Measurements from ENCODE around the gene CXorf58.
"Not testable (repeated sequence)": the region's sequence is repeated elsewhere in the genome, so short reads cannot be mapped to it uniquely, and the experiment has no call there.

The CXorf58 gene

DNA sequence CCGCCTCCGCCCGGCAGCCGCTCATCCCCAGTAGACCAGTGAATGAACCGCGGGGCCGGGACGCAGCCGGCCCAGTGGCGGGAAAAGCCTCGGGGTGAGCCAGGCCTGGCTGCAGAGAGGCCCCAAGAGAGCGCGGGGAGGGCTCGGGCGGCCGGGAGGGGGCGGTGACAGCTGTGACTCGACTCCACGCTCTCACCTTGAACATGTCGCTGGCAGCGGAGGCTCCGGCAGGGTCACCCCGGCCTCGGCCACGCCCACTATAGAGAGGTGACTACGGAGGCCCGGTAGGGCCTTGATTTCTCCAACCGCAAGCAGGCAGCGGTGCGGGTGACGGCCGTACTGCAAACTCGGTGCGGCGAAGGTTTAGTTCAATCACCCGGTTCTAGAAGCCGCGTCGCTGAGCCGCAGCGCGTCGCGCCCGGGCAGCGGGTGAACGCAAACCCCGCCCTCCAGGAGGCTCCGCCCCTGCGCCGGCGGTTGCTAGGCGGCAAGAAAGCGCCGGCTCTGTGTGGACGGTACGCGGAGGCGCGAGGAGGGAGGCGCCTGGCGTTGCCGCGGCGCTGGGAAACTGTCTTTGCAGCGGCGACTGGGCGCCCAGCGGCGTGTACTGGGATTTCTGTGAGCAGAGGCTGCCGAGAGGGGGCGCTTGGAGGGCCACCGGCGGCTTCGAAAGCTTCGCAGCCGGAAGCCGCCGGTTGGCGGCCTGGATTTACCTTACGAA is at the start of gene CXorf58, which contains the start of gene APOO:
Gene CXorf58 (plus strand): TSS at position 509 of the 721 bp plus-strand sequence. CDS start 2,297 bp downstream, outside the sequence.
Gene APOO (minus strand): TSS at position 441 of the 721 bp plus-strand sequence. CDS start 236 bp downstream, at position 205.
- peak; percentile 89 for DNase-seq

GRCh38 chrX:23859238-23859637 is 48.6 kb upstream of the CXorf58 start:
- not testable (repeated sequence) for DNase-seq

GRCh38 chrX:23861215-23861896 is 46.5 kb upstream of the CXorf58 start:
- DNase-seq = no peak

- DNase-seq = not testable (repeated sequence)
These were observed 45.9 kb upstream of the CXorf58 start for GRCh38 chrX:23861952-23862351.

- no peak for DNase-seq
These were observed 43.0 kb upstream of the CXorf58 start for GRCh38 chrX:23864742-23865326.

- no peak for DNase-seq
These were observed 37.8 kb upstream of the CXorf58 start for GRCh38 chrX:23870041-23870440.

DNA sequence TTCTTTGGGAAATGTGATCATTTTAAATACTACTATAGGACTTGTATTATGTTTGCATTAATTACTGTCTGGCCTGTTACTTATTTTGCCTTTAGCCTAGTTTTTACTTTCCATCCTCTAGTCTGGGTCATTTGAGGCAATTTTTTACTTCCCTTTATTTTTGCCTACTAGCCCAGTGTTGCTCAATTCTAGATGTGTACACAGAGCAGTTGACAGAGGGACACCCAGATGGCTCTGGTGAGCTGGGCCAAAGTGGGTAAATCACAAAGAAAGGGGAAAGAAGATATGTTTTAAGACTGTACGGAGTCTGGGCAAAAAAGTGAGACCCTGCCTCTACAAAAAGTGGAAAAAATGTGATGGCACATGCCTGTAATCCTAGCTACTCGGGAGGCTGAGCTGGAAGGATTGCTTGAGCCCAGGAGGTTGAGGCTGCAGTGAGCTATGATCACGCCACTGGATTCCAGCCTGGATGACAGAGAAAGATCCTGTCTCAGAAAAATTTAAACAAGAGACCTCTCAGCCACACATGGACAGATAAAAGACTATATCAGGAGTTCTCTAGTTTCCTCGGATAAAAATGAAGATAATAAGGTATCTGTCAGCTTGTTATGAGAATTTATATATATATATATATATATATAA is 35.8 kb upstream of the CXorf58 start:
- no peak for DNase-seq

GRCh38 chrX:23879380-23880090 is 28.3 kb upstream of the CXorf58 start:
- DNase-seq = no peak

DNA sequence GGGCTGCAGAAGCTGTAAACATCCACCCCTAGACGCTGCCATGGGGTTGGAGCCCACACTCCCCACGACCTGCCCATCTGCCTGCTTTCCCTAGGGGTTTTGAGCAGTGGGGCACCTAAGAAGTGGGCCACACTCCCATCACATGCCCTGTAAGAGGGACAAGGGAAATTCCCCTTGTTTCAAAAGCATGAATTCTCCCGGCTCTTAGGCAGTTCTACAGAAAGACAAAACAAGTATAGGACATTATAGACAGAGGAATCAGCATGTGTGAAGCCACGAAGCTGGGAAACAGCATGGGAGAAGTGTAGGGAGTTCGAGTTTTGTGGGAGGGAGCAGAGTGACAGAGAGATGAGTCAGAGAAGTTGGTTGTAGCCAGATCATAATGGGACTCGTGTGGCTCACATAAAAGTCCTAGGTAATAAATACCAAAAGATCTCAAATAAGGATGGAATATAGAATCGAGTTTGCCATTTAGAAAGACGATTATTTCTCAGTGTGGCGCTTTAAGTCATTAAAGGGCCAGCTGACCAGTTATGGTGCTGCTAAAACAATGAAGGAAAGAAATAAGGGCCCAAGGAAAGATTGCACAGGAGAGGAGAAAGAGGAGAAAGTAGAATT is 24.0 kb upstream of the CXorf58 start:
- no peak for DNase-seq

GRCh38 chrX:23884427-23885024 is 23.3 kb upstream of the CXorf58 start:
- DNase-seq = no peak

DNA sequence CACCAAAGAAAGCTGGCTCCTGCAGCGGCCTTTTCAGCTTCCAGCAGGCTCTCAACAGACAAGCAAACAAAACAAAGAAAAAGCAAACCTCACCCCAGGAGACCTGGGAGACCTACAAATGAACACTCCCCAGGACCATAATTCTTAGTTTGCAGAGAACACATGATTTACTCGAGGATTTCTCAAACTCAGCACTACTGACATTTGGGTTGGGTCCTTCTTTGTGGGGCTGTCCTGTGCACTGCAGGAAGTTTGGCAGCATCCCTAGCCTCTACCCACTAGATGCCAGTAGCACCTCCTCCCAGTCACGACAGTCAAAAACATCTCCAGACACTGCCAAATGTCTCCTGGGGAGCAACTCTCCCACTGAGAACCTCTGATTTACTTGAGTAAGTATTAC is 22.0 kb upstream of the CXorf58 start:
- no peak for DNase-seq

DNA sequence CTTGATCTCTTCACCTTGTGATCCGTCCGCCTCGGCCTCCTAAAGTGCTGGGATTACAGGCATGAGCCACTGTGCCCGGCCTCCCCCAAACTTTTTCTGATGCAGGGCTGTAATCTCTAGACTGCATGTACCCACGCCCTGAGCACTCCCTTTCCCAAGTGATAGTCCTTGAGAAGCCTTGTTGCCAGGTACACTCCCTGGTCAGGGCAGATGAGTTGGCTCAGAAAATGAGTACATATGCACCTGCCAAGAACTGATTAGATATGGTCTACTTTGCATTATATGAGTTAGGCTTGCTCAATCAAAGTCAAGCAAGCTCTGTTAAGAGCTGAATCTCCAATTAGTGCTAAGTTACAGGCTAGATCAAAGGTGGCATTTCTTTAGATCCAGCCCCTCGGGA is 20.4 kb upstream of the CXorf58 start:
- DNase-seq = no peak

DNA sequence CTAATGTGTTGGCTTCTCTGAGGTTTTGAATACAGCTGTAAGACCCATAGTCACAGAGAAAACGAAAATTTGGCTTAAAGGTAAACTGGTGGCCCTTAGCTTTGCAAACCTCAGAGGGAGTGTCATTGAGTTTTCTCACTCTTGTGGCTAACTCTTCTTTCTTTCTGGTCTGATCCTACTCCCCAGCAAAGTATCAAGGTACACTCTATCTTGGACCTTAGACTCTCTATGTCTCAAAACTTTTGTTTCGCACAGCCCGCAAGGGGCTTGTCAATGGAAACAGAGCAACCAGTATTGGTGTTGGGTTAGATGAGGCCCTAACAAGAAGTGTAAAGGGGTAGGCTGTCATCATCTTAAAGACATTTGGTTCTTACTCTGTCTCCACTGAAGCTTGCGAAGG is 19.9 kb upstream of the CXorf58 start:
- no peak for DNase-seq

DNA sequence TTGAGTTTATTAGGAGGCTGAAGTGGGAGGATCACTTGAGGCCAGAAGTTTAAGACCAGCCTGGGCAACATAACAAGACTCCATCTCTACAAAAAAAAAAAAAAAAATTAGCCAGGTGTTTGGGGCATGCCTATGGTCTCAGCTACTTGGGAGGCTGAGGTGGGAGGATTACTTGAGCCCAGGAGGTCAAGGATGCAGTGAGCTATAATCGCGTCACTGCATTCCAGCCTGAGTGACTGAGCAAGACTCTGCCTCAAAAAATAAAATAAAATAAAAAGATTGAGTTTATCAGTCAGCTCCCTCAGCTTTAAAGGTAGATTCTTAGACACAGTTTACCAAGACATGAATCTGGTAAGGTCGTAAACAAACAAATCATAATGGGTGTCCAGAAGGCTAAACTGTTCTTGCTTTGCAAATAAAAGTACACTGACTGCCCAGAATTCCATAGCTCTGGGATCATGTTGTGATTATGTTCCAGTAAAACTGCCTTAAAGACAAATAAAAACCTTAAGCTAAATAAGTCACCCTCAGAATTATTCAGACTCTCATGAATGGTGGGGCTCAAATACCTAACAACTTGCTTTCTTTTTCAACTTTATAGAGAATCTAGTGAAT is 18.8 kb upstream of the CXorf58 start:
- no peak for DNase-seq

GRCh38 chrX:23890933-23891332 is 16.9 kb upstream of the CXorf58 start:
- DNase-seq = no peak

DNA sequence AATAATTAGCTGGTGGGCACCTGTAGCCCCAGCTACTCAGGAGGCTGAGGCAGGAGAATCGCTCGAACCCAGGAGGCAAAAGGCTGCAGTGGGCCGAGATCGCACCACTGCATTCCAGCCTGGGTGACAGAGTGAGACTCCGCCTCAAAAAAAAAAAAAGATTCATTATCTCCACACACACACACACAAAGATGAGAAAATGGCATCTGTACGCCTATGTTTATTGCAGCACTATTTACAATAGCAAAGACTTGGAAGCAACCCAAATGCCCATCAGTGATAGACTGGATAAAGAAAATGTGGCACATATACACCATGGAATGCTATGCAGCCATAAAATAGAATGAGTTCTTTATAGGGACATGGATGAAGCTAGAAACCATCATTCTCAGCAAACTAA is 12.8 kb upstream of the CXorf58 start:
- DNase-seq = not testable (repeated sequence)

DNA sequence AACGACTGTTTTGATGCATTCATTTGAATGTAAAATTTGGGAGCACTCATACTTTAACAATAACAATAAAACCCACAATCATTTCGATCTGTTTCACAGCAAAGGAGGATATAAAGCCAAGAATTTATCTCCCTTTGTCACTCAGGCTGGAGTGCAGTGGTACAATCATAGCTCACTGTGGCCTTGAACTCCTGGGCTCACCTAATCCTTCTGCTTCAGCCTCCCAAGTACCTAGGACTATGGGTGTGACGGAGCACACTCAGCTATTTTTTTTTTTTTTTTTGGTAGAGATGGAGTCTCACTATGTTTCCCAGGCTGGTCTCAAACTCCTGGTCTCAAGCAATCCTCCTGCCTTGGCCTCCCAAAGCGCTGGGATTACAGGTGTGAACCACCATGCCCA is 11.3 kb upstream of the CXorf58 start:
- DNase-seq = not testable (repeated sequence)

DNA sequence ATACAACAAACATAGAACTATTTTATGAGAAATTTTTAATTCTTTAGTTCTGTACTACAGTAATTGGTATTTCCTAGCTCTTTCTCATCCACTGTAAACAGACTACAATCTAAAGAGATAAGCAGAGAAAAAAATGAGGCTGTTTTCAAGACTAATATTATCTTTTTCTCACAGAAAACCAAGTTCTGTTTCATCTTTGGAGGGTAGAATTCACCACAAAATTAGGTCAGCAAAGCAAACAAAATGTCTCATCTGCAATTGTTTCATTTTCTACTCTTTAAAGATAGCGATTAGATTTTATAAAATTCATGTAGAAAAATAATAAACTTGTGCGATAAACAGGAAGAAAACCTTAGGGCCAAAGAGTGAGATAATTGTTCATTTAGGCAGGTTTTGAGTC is 10.8 kb upstream of the CXorf58 start:
- no peak for DNase-seq

GRCh38 chrX:23898412-23898959 is 9.3 kb upstream of the CXorf58 start:
- DNase-seq = no peak

DNA sequence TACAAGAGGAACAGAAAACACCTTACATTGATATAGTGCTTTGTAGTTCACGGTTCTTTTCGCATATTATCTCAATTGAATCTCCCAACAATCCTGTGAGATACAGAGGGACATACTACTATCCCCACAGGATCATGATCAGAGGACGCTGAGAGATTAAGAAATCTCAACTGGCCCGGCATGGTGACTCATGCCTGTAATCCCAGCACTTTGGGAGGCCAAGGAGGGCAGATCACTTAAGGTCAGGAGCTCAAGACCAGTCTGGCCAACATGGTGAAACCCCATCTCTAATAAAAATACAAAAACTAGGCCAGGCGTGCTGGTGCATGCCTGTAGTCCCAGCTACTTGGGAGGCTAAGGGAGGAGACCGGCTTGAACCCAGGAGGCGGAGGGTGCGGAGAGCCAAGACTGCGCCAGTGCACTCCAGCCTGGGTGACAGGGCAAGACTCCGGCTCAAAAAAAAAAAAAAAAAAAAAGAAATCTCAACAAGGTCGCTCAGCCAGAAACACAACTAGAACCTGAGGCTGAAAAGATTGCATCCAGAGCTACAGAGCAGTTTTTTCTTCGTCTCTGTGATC is 7.5 kb upstream of the CXorf58 start:
- DNase-seq = no peak

- no peak for DNase-seq
These were observed 6.7 kb upstream of the CXorf58 start for GRCh38 chrX:23901060-23901459.
